H1 (cell line): Measurements from ENCODE around the gene FBXO28. TPM values are rescaled to one million over a fixed set of nuclear protein-coding genes. Genes with fewer than 3 reads are reported as not detected.

Experiments
- CTCF ChIA-PET: fragments of 300-600 bp; sonication (Branson Sonifier 250); formaldehyde crosslinking; loops from one replicate; lab custom pipeline; 2021; ENCODE audit not compliant: partially characterized antibody; lab: Charles Lee
- POLR2A ChIA-PET: fragments of 300-600 bp; sonication (Branson Sonifier 250); formaldehyde crosslinking; loops from one replicate; lab custom pipeline; 2021; ENCODE audit warnings: inconsistent platforms; ENCODE audit not compliant: partially characterized antibody; lab: Charles Lee
- DNase-seq, 2 experiments: peaks; one replicate each; pipeline versions ENCODE4 v3.0.0 to v3.0.0-alpha.2; 2010 to 2022; ENCODE audit warnings: low spot score in 2 of 2, low read depth in 1 of 2, mixed read lengths in 1 of 2
- FAIRE-seq: peaks from 2 replicates; lab custom pipeline; 2011; peaks lifted over from hg19 to GRCh38; lab: Jason Lieb, UNC
- H2AFZ ChIP-seq: 2 replicates; pipeline ENCODE4 v1.8.1; 2012; ENCODE audit warnings: low read length, inconsistent platforms
- H2AK5ac ChIP-seq: 2 replicates; pipeline ENCODE4 v1.6.1; 2013; ENCODE audit warnings: low read depth, low read length
- H2BK120ac ChIP-seq: replicated peaks from 2 replicates; pipeline ENCODE3; 2013; ENCODE audit warnings: low read depth, low read length, inconsistent platforms
- H2BK12ac ChIP-seq: 2 replicates; pipeline ENCODE4 v1.6.1; 2013; ENCODE audit warnings: low read depth, low read length
- H2BK15ac ChIP-seq: 2 replicates; pipeline ENCODE4 v1.6.1; 2013; ENCODE audit warnings: low read length
- H2BK20ac ChIP-seq: 2 replicates; pipeline ENCODE4 v1.6.1; 2013; ENCODE audit warnings: low read length
- H2BK5ac ChIP-seq: 2 replicates; pipeline ENCODE4 v1.6.1; 2013; ENCODE audit warnings: low read depth, low read length
- H3K14ac ChIP-seq: 2 replicates; pipeline ENCODE4 v1.6.1; 2013; ENCODE audit warnings: inconsistent platforms; ENCODE audit not compliant: insufficient read length
- H3K18ac ChIP-seq: 2 replicates; pipeline ENCODE4 v1.6.1; 2013; ENCODE audit warnings: low read length; ENCODE audit errors: extremely low read depth
- H3K23ac ChIP-seq: 2 replicates; pipeline ENCODE4 v1.6.1; 2013; ENCODE audit warnings: inconsistent platforms; ENCODE audit not compliant: insufficient read length
- H3K23me2 ChIP-seq: 2 replicates; pipeline ENCODE4 v1.6.1; 2013; ENCODE audit warnings: low read depth, low read length
- H3K27ac ChIP-seq: 2 replicates; pipeline ENCODE4 v1.6.1; 2011; ENCODE audit warnings: low read depth, low read length, inconsistent platforms
- H3K27me3 ChIP-seq, 4 experiments: replicated peaks in 1 of 4; 1 replicate in 1 of 4; 2 replicates in 3 of 4; pipeline versions ENCODE4 v1.6.1 to v1.8.1; 2011 to 2013; ENCODE audit warnings: low read length in 3 of 4, mild to moderate bottlenecking in 3 of 4, inconsistent platforms in 2 of 4, mixed read lengths in 2 of 4, moderate library complexity in 1 of 4; ENCODE audit not compliant: control insufficient read depth in 3 of 4, insufficient read depth in 3 of 4; ENCODE audit errors: extremely low read depth in 1 of 4
- H3K36me3 ChIP-seq, 4 experiments: 2 replicates each; pipeline versions ENCODE4 v1.6.1 to v1.8.1; 2011 to 2013; ENCODE audit warnings: mild to moderate bottlenecking in 4 of 4, low read length in 3 of 4, moderate library complexity in 2 of 4, control low read depth in 1 of 4, inconsistent platforms in 1 of 4; ENCODE audit not compliant: insufficient read depth in 4 of 4, control insufficient read depth in 2 of 4
- H3K4ac ChIP-seq: replicated peaks from 2 replicates; pipeline ENCODE3; 2013; ENCODE audit warnings: low read length, low read depth, mixed read lengths, inconsistent platforms; ENCODE audit not compliant: insufficient read length
- H3K4me1 ChIP-seq, 4 experiments: replicated peaks in 1 of 4; 1 replicate in 1 of 4; 2 replicates in 3 of 4; pipeline versions ENCODE4 v1.6.1 to v1.8.1; 2011 to 2013; ENCODE audit warnings: low read length in 3 of 4, inconsistent platforms in 2 of 4, mixed read lengths in 1 of 4; ENCODE audit not compliant: insufficient read depth in 4 of 4, control insufficient read depth in 3 of 4
- H3K4me2 ChIP-seq, 2 experiments: 2 replicates each; pipeline versions ENCODE4 v1.6.1 to v1.8.1; 2011 to 2013; ENCODE audit warnings: low read depth in 2 of 2, low read length in 2 of 2, control low read depth in 1 of 2, inconsistent platforms in 1 of 2, mild to moderate bottlenecking in 1 of 2; ENCODE audit not compliant: insufficient read depth in 1 of 2
- H3K4me3 ChIP-seq, 4 experiments: fragments of 200-600, 300-600 bp in 1 of 4; sonication (generic), shearing (Covaris generic), sonication (Bioruptor Twin) in 1 of 4; 2 replicates each; pipeline versions ENCODE4 v1.5.1 to v1.8.1; 2011 to 2016; ENCODE audit warnings: low read length in 4 of 4, low read depth in 3 of 4, control low read depth in 2 of 4, inconsistent platforms in 2 of 4, mild to moderate bottlenecking in 2 of 4, mixed read lengths in 1 of 4, moderate library complexity in 1 of 4; ENCODE audit not compliant: insufficient read depth in 2 of 4; ENCODE audit errors: extremely low read depth in 1 of 4
- H3K56ac ChIP-seq: replicated peaks from 2 replicates; pipeline ENCODE3; 2013; ENCODE audit warnings: low read depth, mild to moderate bottlenecking, mixed read lengths, low read length, inconsistent platforms; ENCODE audit not compliant: insufficient read length
- H3K79me1 ChIP-seq: 2 replicates; pipeline ENCODE4 v1.6.1; 2013; ENCODE audit warnings: low read depth, low read length, control low read depth
- H3K79me2 ChIP-seq, 2 experiments: 2 replicates each; pipeline versions ENCODE4 v1.6.1 to v1.8.1; 2012 to 2013; ENCODE audit warnings: low read length in 2 of 2, mild to moderate bottlenecking in 2 of 2, inconsistent platforms in 1 of 2; ENCODE audit not compliant: insufficient read depth in 2 of 2, control insufficient read depth in 1 of 2
- H3K9ac ChIP-seq, 4 experiments: replicated peaks in 1 of 4; 1 replicate in 1 of 4; 2 replicates in 3 of 4; pipeline versions ENCODE4 v1.6.1 to v1.8.1; 2011 to 2013; ENCODE audit warnings: low read depth in 3 of 4, low read length in 3 of 4, control low read depth in 2 of 4, mild to moderate bottlenecking in 2 of 4, moderate library complexity in 2 of 4, inconsistent platforms in 1 of 4; ENCODE audit errors: extremely low read depth in 1 of 4
- H3K9me3 ChIP-seq, 2 experiments: 2 replicates each; pipeline versions ENCODE4 v1.6.1 to v1.8.1; 2012 to 2013; ENCODE audit warnings: mild to moderate bottlenecking in 2 of 2, moderate library complexity in 2 of 2, control low read depth in 1 of 2, inconsistent platforms in 1 of 2, low read depth in 1 of 2, low read length in 1 of 2, mixed read lengths in 1 of 2; ENCODE audit not compliant: insufficient read depth in 2 of 2
- H4K20me1 ChIP-seq, 2 experiments: replicated peaks in 1 of 2; 2 replicates each; pipeline versions ENCODE3 to v1.8.1; 2011 to 2013; ENCODE audit warnings: inconsistent platforms in 2 of 2, low read length in 2 of 2, mild to moderate bottlenecking in 1 of 2; ENCODE audit not compliant: insufficient read depth in 2 of 2, control insufficient read depth in 1 of 2
- H4K5ac ChIP-seq: 2 replicates; pipeline ENCODE4 v1.6.1; 2013; ENCODE audit warnings: low read length, low read depth, mixed read lengths, inconsistent platforms; ENCODE audit not compliant: insufficient read length
- H4K8ac ChIP-seq: 2 replicates; pipeline ENCODE4 v1.8.0; 2013; ENCODE audit warnings: mild to moderate bottlenecking, moderate library complexity, low read length, inconsistent platforms; ENCODE audit not compliant: insufficient read depth; ENCODE audit errors: extremely low read depth
- H4K91ac ChIP-seq: replicated peaks from 2 replicates; pipeline ENCODE3; 2013; ENCODE audit warnings: low read length, mixed read lengths, inconsistent platforms; ENCODE audit not compliant: insufficient read length
- EZH2 ChIP-seq: fragments of 200-600 bp; sonication (generic); IDR thresholded peaks from 2 replicates; pipeline ENCODE4 v1.7.1; 2012; ENCODE audit warnings: low read depth, mild to moderate bottlenecking, moderate library complexity, low read length, inconsistent platforms; ENCODE audit not compliant: severe bottlenecking
- PHF8 ChIP-seq: fragments of 200-600 bp; sonication (generic); conservative IDR thresholded peaks from 2 replicates; pipeline ENCODE4 v1.7.1; 2012; ENCODE audit warnings: low read depth, mild to moderate bottlenecking, inconsistent platforms, low read length, moderate library complexity
- RAD21 ChIP-seq, 2 experiments: IDR thresholded peaks in 1 of 2; conservative IDR thresholded peaks in 1 of 2; 2 replicates each; pipeline ENCODE4 v1.6.1; 2011; ENCODE audit warnings: low read depth in 2 of 2, low read length in 2 of 2, improper control_type of control experiment in 1 of 2, inconsistent platforms in 1 of 2, mild to moderate bottlenecking in 1 of 2, moderate library complexity in 1 of 2
- RXRA ChIP-seq: IDR thresholded peaks from 2 replicates; pipeline ENCODE4 v1.6.1; 2011; ENCODE audit warnings: low read depth, mild to moderate bottlenecking, low read length, moderate library complexity; ENCODE audit not compliant: insufficient read depth
- WGBS, 2 experiments: shearing (Covaris generic) in 1 of 2; methylation state at CpG; one replicate each; pipeline versions ENCODE4 v1.1.6 to v1.1.7; 2013 to 2015; ENCODE audit warnings: low lambda C conversion rate in 2 of 2, mixed read lengths in 2 of 2, inconsistent platforms in 1 of 2, low coverage in 1 of 2, missing lambda C conversion rate in 1 of 2; ENCODE audit not compliant: insufficient replicate concordance in 2 of 2, insufficient coverage in 1 of 2, insufficient read length in 1 of 2; ENCODE audit errors: extremely low coverage in 1 of 2, missing lambda C conversion rate in 1 of 2; 5-methylcytosine and 5-hydroxymethylcytosine counted together
- polyA plus RNA-seq, 7 experiments: library from polyadenylated mRNA; depleted of rRNA in 3 of 7; stranded (reverse) in 5 of 7; unstranded in 2 of 7; fragments of >200 nt in 5 of 7; fragments of 200-250 nt in 2 of 7; gene quantifications; 1 replicate in 5 of 7; 2 replicates in 1 of 7; 4 replicates in 1 of 7; pipeline versions ENCODE4 v1.2.1 to v1.2.3, GENCODE V29; 2011 to 2013; ENCODE audit warnings: missing spikeins in 2 of 7, mixed read lengths in 2 of 7
- total RNA-seq: library from RNA; stranded (reverse); fragmentation: NEBNext Ultra II Directional; extraction: Animal tissue kit (Norgen Biotek cat#: 25700); gene quantifications from 2 replicates; pipeline ENCODE4 v1.2.1, GENCODE V29; 2021

FBXO28 gene
- total and polyA plus RNA-seq, 2 of the 8 experiments (the other 6 are each of a cell fraction or from before 2014, with no cell fraction given): 10.3 to 42.5 TPM

DNA sequence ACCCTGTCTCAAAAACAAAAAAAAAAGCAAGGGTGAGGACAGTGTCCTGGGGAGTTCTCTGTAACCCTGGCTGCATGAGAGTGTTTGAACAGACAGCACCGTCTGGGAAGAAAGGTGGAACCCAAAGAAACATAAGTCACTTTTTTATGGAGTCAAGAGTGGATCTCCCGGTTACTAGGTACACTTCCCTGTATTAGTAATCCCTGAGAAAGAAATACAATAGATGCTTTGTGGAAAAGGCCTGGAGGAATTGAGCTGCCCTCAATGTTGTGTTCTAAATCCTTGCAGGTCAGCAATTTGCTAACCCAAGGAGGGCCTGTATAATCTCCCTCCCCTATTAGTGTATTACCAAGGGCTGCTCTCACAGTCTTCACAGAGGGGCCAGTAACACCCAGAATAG is 85.8 kb downstream of the FBXO28 start:
- Histone ChIP-seq H3K79me1 (no peaks in the 10 kb centered on the region), H2BK5ac (no peak overlapping the region), H4K20me1 (no peaks in the 10 kb centered on the region), H3K27me3 (no peaks in the 10 kb centered on the region), H3K36me3 (no peaks in the 10 kb centered on the region; a peak in 1 of 8 replicates), H2AFZ (no peak overlapping the region), H3K14ac (no peak overlapping the region), H4K91ac (no peak overlapping the region), H3K23me2 (no peaks in the 10 kb centered on the region), H3K4me2 (no peak overlapping the region), H3K18ac (no peak overlapping the region), H2BK20ac (no peak overlapping the region), H4K8ac (no peak overlapping the region), H2BK12ac (no peak overlapping the region), H3K79me2 (no peaks in the 10 kb centered on the region), H3K23ac (no peak overlapping the region), H3K27ac (no peak overlapping the region), H3K9ac (no peak overlapping the region), H2BK15ac (no peak overlapping the region), H4K5ac (no peak overlapping the region), H3K4ac (no peak overlapping the region), H3K9me3 (no peaks in the 10 kb centered on the region), H3K56ac (no peak overlapping the region), H3K4me3 (no peak overlapping the region), H2BK120ac (no peak overlapping the region), H3K4me1 (peaks cover under 1 to 9% (median 8%) of the 10 kb centered on the region in 4 experiments), H2AK5ac (no peak overlapping the region)
- CTCF ChIA-PET: interaction anchor here (0.6 to 1.4 kb wide), 4 partner anchors 47 to 1002 kb away, joined by 3 to 4 read pairs (median 4); no protein-coding TSS in a partner anchor
- POLR2A ChIA-PET: interaction anchor here (0.6 kb wide), 1 partner anchor 68 kb away, joined by 3 read pairs; no protein-coding TSS in a partner anchor
- DNase-seq (no peak), FAIRE-seq (no peak)
- TF ChIP-seq RAD21 (IDR thresholded peaks at IDR 0.05 in 1 of 2, conservative IDR thresholded peaks at IDR 0.05 in 1 of 2; ENCODE audit: low read depth in 2 of 2, low read length in 2 of 2): no peak
- TF ChIP-seq PHF8: no peak
- no peak for TF ChIP-seq RXRA
- no peak for TF ChIP-seq EZH2
- WGBS, 2 experiments: 88% methylated on average over 2 of the region's 2 CpGs; no CpG with 5 or more reads in 1 of the 2 experiments
